ENCODE data around the gene PRAMEF4. TPM values are rescaled to one million over a fixed set of nuclear protein-coding genes. Genes with fewer than 3 reads are reported as not detected.
"Not testable (repeated sequence)": the region's sequence is repeated elsewhere in the genome, so short reads cannot be mapped to it uniquely, and the experiment has no call there.

PRAMEF4 gene
- not detected in 2 replicates for total RNA-seq (2014; rRNA removed; shearing (Covaris generic))

DNA sequence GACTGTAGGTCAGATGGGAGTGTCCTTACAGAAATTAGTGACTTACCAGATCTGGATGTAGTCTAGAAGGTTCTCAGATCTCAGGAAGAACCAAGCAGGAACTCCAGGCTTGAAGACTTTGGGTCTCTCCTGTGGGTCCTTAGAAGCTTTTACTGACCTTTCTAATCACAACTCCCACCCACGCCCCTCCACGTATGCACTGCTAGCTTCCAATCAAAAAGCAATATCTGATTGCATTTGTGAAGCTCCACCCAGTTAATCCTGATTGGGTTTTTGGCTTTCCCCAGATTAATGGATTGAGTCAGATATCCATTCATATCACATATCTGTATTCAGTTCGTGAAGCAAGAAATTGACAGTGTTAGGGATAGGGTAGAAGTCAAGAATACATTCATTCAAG lies at the start of gene PRAMEF4:
Gene PRAMEF4 (minus strand): TSS at position 101 of the 400 bp plus-strand sequence. CDS start 2,807 bp downstream, outside the sequence.
- DNase-seq (ENCODE audit: low read depth), result not testable (repeated sequence)

DNA sequence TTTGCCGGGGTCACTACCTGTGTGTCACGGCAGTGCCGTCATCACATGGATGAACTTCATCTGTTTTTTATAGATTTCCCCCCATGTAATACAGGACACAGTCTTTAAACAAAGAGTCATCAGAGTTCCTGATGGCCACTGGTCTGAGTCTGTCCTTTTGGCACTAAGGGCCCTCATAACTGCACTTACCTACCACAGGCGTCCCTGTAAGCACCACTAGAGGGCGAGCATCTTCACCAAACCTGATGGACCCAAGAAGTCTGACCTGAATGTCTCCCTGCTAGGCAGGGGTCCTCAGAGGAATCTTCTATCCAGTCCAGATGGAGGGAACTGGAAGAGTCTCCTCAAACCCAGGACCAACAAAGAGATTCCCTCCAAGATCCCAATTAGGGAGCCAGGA lies 38.4 kb upstream of the PRAMEF4 start:
- DNase-seq (ENCODE audit: low read depth), result not testable (repeated sequence)

DNA sequence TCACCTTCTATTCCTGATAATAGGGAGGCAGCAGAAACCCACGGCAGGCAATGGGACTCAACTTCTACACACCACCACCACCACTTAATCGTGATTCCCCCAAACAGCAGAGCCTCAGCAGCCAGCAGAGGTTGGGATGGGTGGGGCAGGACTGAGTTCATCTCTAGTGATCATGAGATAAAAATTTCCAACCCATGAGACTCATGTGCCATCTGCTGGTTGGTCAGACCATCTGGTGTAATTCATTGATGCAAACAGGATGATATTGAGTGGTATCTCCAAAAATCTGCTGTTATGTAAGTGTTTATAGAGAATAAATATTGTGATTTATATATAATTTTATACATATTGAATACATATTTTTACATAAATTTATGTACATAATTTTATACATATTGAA lies 35.7 kb upstream of the PRAMEF4 start:
- DNase-seq (ENCODE audit: low read depth), result not testable (repeated sequence)

DNA sequence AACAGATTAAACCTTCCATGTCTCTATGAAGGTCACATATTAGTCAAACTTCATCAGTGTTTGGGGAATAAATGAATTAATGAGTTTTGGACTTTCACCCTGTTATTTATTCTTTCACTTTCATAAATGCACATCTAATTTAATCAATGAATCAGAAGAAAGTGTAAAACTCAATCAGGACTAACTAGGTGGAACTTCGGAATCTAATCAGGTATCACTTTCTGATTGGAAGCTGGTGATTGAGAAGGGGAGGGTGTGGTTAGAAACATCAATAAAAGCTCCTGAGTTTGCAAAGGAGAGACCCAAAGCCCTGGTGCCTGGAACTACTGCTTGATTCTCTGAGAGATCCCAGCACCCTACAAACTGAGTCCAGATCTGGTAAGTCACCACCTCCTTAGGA lies 30.3 kb upstream of the PRAMEF4 start, which contains the start of gene PRAMEF7:
Gene PRAMEF7 (plus strand): TSS at position 301 of the 400 bp plus-strand sequence. CDS start 1,083 bp downstream, outside the sequence.
- not testable (repeated sequence) for DNase-seq (ENCODE audit: low read depth)

GRCh38 chr1:12903793-12904572 lies 18.0 kb upstream of the PRAMEF4 start:
- DNase-seq (ENCODE audit: low read depth), result not testable (repeated sequence)

- DNase-seq (ENCODE audit: low read depth), result not testable (repeated sequence)
These were observed 13.2 kb upstream of the PRAMEF4 start for GRCh38 chr1:12899186-12899585.

DNA sequence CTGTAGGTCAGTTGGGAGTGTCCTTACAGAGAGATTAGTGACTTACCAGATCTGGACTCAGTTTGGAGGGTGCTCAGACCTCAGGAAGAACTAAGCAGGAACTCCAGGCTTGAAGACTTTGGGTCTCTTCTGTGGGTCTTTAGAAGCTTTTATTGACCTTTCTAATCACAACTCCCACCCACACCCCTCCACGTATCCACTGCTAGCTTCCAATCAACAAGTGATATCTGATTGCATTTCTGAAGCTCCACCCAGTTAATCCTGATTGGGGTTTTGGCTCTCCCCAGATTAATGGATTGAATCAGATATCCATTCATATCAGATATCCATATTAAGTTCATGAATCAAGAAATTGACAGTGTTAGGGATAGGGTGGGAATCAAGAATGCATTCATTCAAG lies 12.2 kb upstream of the PRAMEF4 start, which contains the start of gene PRAMEF10:
Gene PRAMEF10 (minus strand): TSS at position 101 of the 400 bp plus-strand sequence. CDS start 2,423 bp downstream, outside the sequence.
- DNase-seq (ENCODE audit: low read depth), result not testable (repeated sequence)

GRCh38 chr1:12878453-12878852 lies 7.5 kb downstream of the PRAMEF4 start:
- not testable (repeated sequence) for DNase-seq (ENCODE audit: low read depth)

DNA sequence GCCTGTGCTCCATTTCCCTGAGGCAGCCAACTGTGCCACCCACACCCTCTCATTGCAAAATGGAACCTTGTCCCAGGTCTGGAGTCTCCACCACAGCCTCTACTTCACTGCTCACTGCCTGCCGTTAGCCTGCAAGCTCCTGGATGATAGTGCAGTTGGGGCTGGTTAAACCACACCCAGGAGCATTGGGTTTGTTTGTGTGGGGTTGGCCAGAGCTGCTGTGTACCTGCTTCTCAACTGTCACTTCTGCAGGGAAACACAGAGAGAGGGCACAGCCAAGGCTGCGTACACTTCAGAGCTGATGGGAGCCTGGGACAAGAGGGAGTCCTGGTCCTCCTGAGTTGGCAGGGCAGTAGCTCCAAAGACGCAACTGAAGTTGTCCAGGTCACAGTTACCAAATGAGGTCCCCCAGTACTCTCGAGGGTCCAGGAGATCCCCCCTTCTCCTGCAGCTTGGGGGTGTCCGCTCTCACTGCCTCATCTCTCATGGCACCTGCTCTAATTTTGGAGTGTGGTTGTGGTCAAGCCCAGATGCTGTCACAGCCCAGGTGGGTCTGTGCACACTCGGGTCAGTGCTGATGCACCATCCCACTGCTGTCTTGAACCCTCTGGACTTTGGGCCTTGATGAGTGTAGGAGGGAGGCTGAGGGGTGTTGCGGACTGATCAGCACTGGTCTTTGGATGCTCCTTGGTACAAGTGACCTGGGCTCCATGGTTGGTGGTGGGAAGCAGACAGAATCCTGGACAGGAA lies 22.7 kb downstream of the PRAMEF4 start:
- not testable (repeated sequence) for DNase-seq (ENCODE audit: low read depth)

DNA sequence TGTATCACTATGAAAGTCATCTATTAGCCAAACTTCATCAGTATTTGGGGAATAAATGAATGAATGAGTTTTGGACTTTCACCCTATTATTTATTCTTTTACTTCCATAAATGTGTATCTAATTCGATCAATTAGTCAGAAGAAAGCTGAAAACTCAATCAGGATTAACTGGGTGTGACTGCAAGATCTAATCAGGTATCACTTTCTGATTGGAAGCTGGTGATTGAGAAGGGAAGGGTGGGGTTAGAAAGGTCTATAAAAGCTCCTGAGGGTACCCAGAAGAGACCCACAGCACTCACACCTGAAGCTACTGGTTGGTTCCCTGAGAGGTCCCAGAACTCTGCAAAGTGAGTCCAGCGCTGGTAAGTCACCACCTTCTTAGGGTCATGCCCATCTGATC lies 29.2 kb downstream of the PRAMEF4 start, which contains the start of gene PRAMEF2:
Gene PRAMEF2 (plus strand): TSS at position 301 of the 400 bp plus-strand sequence. CDS start 1,924 bp downstream, outside the sequence.
- DNase-seq (ENCODE audit: low read depth), result not testable (repeated sequence)

DNA sequence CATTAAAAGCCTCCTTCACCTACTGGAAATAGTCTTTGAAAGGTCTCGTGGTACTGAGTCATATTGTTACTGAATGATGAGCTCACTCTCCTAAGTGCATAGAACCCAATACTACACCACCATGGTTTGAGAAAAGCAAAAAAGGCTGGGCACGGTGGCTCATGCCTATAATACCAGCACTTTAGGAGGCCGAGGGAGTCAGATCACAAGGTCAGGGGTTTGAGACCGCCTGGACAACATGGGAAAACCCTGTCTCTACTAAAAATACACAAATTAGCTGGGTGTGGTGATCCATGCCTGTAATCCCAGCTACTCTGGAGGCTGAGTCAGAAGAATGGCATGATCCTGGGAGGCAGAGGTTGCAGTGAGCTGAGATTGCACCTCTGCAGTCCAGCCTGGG lies 34.2 kb downstream of the PRAMEF4 start:
- DNase-seq (ENCODE audit: low read depth), result peak; percentile 92

DNA sequence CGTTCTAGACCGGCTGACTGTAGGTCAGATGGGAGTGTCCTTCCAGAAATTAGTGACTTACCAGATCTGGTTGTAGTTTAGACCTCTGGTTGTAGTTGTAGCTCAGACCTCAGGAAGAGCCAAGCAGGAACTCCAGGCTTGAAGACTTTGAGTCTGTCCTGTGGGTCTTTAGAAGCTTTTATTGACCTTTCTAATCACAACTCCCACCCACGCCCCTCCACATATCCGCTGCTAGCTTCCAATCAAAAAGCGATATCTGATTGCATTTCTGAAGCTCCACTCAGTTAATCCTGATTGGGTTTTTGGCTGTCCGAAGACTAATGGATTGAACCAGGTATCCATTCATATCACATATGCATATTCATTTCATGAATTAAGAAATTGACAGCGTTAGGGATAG lies 37.4 kb downstream of the PRAMEF4 start, which contains the start of gene HNRNPCL1:
Gene HNRNPCL1 (minus strand): TSS at position 101 of the 400 bp plus-strand sequence. CDS start 431 bp downstream, outside the sequence.
- DNase-seq (ENCODE audit: low read depth), result not testable (repeated sequence)

- DNase-seq (ENCODE audit: low read depth), result not testable (repeated sequence)
These were observed 52.8 kb downstream of the PRAMEF4 start for GRCh38 chr1:12833251-12833650.

DNA sequence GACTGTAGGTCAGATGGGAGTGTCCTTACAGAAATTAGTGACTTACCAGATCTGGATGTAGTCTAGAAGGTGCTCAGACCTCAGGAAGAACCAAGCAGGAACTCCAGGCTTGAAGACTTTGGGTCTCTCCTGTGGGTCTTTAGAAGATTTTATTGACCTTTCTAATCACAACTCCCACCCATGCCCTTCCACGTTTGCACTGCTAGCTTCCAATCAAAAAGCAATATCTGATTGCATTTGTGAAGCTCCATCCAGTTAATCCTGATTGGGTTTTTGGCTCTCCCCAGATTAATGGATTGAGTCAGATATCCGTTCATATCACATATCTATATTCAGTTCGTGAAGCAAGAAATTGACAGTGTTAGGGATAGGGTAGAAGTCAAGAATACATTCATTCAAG lies 54.7 kb downstream of the PRAMEF4 start, which contains the start of gene PRAMEF11:
Gene PRAMEF11 (minus strand): TSS at position 101 of the 400 bp plus-strand sequence. CDS start 2,621 bp downstream, outside the sequence.
- not testable (repeated sequence) for DNase-seq (ENCODE audit: low read depth)

Other genes starting within 250 kb of the PRAMEF4 start
- gene AADACL4, start 242.1 kb downstream of the PRAMEF4 start, total RNA-seq (2014; rRNA removed; shearing (Covaris generic)), result not detected in 2 replicates
- not detected in 2 replicates for gene AADACL3, start 170.1 kb downstream of the PRAMEF4 start, total RNA-seq (2014; rRNA removed; shearing (Covaris generic))
- gene CFAP107, start 140.0 kb downstream of the PRAMEF4 start, total RNA-seq (2014; rRNA removed; shearing (Covaris generic)), result not detected in 2 replicates
- not detected in 2 replicates for gene PRAMEF12, start 112.5 kb downstream of the PRAMEF4 start, total RNA-seq (2014; rRNA removed; shearing (Covaris generic))
- gene PRAMEF1, start 94.8 kb downstream of the PRAMEF4 start, total RNA-seq (2014; rRNA removed; shearing (Covaris generic)), result not detected in 2 replicates
- gene PRAMEF11, start 54.8 kb downstream of the PRAMEF4 start, total RNA-seq (2014; rRNA removed; shearing (Covaris generic)), result not detected in 2 replicates
- not detected in 2 replicates for gene HNRNPCL1, start 37.5 kb downstream of the PRAMEF4 start, total RNA-seq (2014; rRNA removed; shearing (Covaris generic))
- not detected in 2 replicates for gene PRAMEF2, start 29.1 kb downstream of the PRAMEF4 start, total RNA-seq (2014; rRNA removed; shearing (Covaris generic))
- not detected in 2 replicates for gene PRAMEF10, start 12.1 kb upstream of the PRAMEF4 start, total RNA-seq (2014; rRNA removed; shearing (Covaris generic))
- not detected in 2 replicates for gene PRAMEF7, start 30.4 kb upstream of the PRAMEF4 start, total RNA-seq (2014; rRNA removed; shearing (Covaris generic))
- not detected in 2 replicates for gene PRAMEF6, start 61.4 kb upstream of the PRAMEF4 start, total RNA-seq (2014; rRNA removed; shearing (Covaris generic))
- not detected in 2 replicates for gene PRAMEF27, start 170.4 kb upstream of the PRAMEF4 start, total RNA-seq (2014; rRNA removed; shearing (Covaris generic))
- gene HNRNPCL3, start 174.6 kb upstream of the PRAMEF4 start, total RNA-seq (2014; rRNA removed; shearing (Covaris generic)), result not detected in 2 replicates
- not detected in 2 replicates for gene PRAMEF25, start 184.6 kb upstream of the PRAMEF4 start, total RNA-seq (2014; rRNA removed; shearing (Covaris generic))
- not detected in 2 replicates for gene HNRNPCL2, start 230.7 kb upstream of the PRAMEF4 start, total RNA-seq (2014; rRNA removed; shearing (Covaris generic))

Data from M059J (cell line).